Psoas muscle (tissue), 8 donors: Measurements from ENCODE around the gene RASGRF2. TPM values are rescaled to one million over a fixed set of nuclear protein-coding genes. Genes with fewer than 3 reads are reported as not detected.

Experiments used
- ATAC-seq, 4 donors: fragments of 200-7000 bp; cut with Tn5 transposase; one replicate each; pipeline ENCODE4 v1.9.1; 2020; ENCODE audit warnings: moderate library complexity in 3 of 4, mild to moderate bottlenecking in 2 of 4
- DNase-seq, 2 donors: peaks; one replicate each; pipeline ENCODE4 v3.0.0-alpha.2; 2020
- H3K27ac ChIP-seq: fragments of 200-600 bp; one replicate; pipeline ENCODE4 v1.8.0; 2022
- H3K27me3 ChIP-seq, 3 donors: fragments of 200-600 bp in 1 of 3; one replicate each; pipeline versions ENCODE4 v1.6.1 to v1.8.0; 2013 to 2022; ENCODE audit warnings: low read length in 2 of 3, mild to moderate bottlenecking in 2 of 3, moderate library complexity in 1 of 3; ENCODE audit not compliant: insufficient read depth in 3 of 3
- H3K36me3 ChIP-seq, 2 donors: fragments of 200-600 bp in 1 of 2; one replicate each; pipeline versions ENCODE4 v1.6.1 to v1.8.0; 2013 to 2022; ENCODE audit warnings: low read depth in 1 of 2, mild to moderate bottlenecking in 1 of 2, moderate library complexity in 1 of 2; ENCODE audit not compliant: insufficient read depth in 1 of 2
- H3K4me1 ChIP-seq: fragments of 200-600 bp; one replicate; pipeline ENCODE4 v1.8.0; 2022
- H3K4me3 ChIP-seq: fragments of 200-600 bp; one replicate; pipeline ENCODE4 v1.8.0; 2022; ENCODE audit warnings: mild to moderate bottlenecking
- H3K9me3 ChIP-seq: fragments of 200-600 bp; one replicate; pipeline ENCODE4 v1.8.0; 2022
- WGBS, 3 donors: extraction: QIAGEN DNeasy Blood & Tissue Kit; methylation state at CpG; one replicate each; pipeline versions ENCODE4 v1.1.6 to v1.1.7; 2013; 5-methylcytosine and 5-hydroxymethylcytosine counted together
- intact Hi-C, 2 donors: fragments of 100-400 bp; cut with DNase I; formaldehyde crosslinking; loops; one replicate each; pipeline versions ENCODE4 v1.11.0 to v1.14.2; 2022
- polyA plus RNA-seq, 3 donors: library from polyadenylated mRNA; stranded (reverse); fragments of 200-250 nt; gene quantifications; one replicate each; pipeline ENCODE4 v1.2.3, GENCODE V29; 2013
- total RNA-seq, 4 donors: library from RNA; stranded (reverse); fragmentation: NEBNext Ultra II Directional in 2 of 4; extraction: Animal tissue kit (Norgen Biotek cat#: 25700) in 2 of 4; gene quantifications; one replicate each; pipeline versions ENCODE4 v1.2.1 to v1.2.4, GENCODE V29; 2021 to 2023
- TF ChIP-seq, protein P1 (sequence below): fragments of 200-600 bp; IDR thresholded peaks from one replicate; pipeline ENCODE4 v1.8.0; 2022; ENCODE audit warnings: antibody characterized with exemption
- donor health status: healthy with polysubstance abuse.
- donor health status: DM: no; HTN: no; CAD: no; lungs with moderate emphysema.
- donor health status: Bipolar disorder and iron deficiency.
- donor health status: healthy.
- donor health status: DM: yes; HTN: yes; CAD: no.
- donor health status: DM: no; HTN: no; CAD: no.
- donor health status: DM: no; HTN: no; CAD: no.
- donor health status: DM: yes; HTN: yes; CAD: no.

Gene RASGRF2
- total and polyA plus RNA-seq, 7 donors: 2.0 to 6.2 (median 3.2) TPM

DNA sequence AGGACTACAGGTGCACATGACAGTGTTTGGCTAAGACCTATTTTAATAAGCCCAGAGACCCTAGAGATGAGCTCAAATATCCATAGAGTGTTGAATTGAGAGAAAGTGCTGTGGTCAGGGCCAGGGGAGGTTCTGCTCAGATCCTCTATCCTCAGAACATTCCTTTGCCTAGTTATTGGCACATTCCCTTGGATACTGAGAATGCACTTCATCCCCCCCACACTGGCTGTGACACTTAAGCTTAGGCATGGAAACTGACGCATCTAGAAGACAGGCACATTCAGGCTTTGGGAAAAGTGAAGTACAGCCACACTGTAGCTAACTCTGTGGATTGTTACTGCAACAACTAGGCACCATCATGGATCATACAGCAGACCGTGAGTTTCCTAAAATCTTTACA lies 27.1 kb upstream of the RASGRF2 start:
- Histone ChIP-seq H3K36me3 (no peaks in the 10 kb centered on the region), H3K9me3 (no peaks in the 10 kb centered on the region), H3K27me3 (no peaks in the 10 kb centered on the region), H3K4me1 (no peaks in the 10 kb centered on the region), H3K4me3 (no peak overlapping the region), H3K27ac (no peak overlapping the region)
- TF ChIP-seq, protein P1, sequence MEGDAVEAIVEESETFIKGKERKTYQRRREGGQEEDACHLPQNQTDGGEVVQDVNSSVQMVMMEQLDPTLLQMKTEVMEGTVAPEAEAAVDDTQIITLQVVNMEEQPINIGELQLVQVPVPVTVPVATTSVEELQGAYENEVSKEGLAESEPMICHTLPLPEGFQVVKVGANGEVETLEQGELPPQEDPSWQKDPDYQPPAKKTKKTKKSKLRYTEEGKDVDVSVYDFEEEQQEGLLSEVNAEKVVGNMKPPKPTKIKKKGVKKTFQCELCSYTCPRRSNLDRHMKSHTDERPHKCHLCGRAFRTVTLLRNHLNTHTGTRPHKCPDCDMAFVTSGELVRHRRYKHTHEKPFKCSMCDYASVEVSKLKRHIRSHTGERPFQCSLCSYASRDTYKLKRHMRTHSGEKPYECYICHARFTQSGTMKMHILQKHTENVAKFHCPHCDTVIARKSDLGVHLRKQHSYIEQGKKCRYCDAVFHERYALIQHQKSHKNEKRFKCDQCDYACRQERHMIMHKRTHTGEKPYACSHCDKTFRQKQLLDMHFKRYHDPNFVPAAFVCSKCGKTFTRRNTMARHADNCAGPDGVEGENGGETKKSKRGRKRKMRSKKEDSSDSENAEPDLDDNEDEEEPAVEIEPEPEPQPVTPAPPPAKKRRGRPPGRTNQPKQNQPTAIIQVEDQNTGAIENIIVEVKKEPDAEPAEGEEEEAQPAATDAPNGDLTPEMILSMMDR: no peak
- ATAC-seq: no peak
- no peak for DNase-seq
- intact Hi-C loops: no loop called here
- 85 to 92% (median 90%) methylated on average over 2 of the region's 2 CpGs for WGBS, 3 donors

DNA sequence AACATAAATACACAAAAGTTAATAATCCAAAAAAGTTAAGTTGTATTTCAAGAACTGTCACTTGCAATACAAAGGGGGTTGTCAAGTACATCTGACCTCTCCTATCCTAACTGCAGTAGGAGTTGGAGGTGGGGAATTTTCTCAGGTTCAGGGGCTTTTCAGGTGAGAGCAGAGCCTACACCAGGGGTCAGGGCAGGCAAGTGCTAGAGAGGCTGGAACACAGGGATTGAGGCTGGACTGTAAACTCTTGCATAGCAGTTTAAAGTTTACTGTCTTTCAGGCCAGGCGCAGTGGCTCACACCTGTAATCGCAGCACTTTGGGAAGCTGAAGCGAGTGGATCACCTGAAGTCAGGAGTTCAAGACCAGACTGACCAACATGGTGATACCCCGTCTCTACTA lies 25.4 kb upstream of the RASGRF2 start:
- H3K4me3 ChIP-seq: no peak overlapping the region

DNA sequence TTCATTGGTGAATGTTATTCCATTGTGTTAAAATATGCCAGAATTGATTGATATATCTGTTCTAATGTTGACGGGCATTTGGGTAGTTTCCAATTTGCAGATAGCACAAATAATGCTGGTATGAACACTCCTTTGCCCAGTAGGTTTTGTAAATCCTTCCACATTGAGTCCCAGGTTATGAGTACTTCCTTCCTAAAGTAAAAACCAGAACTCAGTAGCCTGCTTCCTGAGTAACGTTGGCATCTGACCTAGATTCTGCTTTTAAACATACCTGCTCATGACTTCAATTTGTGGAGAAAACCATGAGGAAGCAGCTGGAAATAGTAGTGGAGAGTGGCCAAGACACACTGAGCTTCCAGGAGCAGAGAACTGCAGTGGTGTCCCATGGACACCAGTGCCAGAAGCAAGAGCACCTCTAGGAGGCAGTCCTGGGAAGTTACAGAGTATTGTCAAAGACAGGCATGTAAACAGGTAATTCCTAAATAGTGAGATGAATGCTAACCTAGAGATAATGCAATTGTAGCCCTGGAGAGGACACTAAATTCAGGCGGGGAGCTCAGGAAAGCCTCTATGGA lies 24.3 kb upstream of the RASGRF2 start:
- Histone ChIP-seq H3K4me1 (no peaks in the 10 kb centered on the region), H3K9me3 (no peaks in the 10 kb centered on the region), H3K27ac (no peak overlapping the region), H3K27me3 (no peaks in the 10 kb centered on the region), H3K36me3 (no peaks in the 10 kb centered on the region), H3K4me3 (no peak overlapping the region)
- TF ChIP-seq, protein P1: no peak
- DNase-seq: no peak
- no peak for ATAC-seq
- intact Hi-C loops: no loop called here
- 64 to 73% (median 72%) methylated on average over 3 of the region's 3 CpGs for WGBS, 3 donors

More for the DNA sequence above, 25.4 kb upstream of the RASGRF2 start:
- no peaks in the 10 kb centered on the region for H3K36me3 ChIP-seq
- WGBS, 3 donors: 86 to 99% (median 96%) methylated on average over 4 of the region's 4 CpGs
- no peaks in the 10 kb centered on the region for H3K9me3 ChIP-seq
- H3K4me1 ChIP-seq: no peaks in the 10 kb centered on the region
- DNase-seq (no peak), ATAC-seq (no peak)
- H3K27me3 ChIP-seq: no peaks in the 10 kb centered on the region
- H3K27ac ChIP-seq: no peak overlapping the region
- intact Hi-C loops: no loop called here
- TF ChIP-seq, protein P1: no peak

DNA sequence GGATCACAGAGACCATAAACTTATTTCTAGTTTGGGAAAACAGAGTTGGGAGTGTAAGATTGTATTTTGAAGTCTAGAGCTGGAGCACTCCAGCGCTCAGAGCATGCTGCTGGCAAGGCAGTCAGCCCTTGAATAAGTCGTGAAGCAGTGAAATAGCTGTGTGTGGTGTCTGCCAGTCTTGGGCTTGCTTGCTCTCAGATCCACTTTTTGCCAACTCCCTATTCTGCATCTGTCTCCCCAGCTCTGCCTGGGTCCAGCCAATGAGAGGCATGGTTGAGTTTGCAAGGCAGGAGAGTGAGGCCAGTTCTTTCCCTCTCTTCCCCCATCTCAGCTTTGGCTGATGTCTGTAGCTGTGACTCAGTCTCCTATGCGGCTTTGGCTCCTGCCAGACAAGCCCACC lies 23.3 kb upstream of the RASGRF2 start:
- Histone ChIP-seq H3K27ac (no peak overlapping the region), H3K9me3 (no peaks in the 10 kb centered on the region), H3K4me1 (no peaks in the 10 kb centered on the region), H3K27me3 (no peaks in the 10 kb centered on the region), H3K36me3 (no peaks in the 10 kb centered on the region), H3K4me3 (no peak overlapping the region)
- 58 to 80% (median 63%) methylated on average over 3 of the region's 3 CpGs for WGBS, 3 donors
- ATAC-seq: no peak
- DNase-seq: no peak
- TF ChIP-seq, protein P1: no peak
- intact Hi-C loops: no loop called here
